Keratinocyte (primary cell): Measurements from ENCODE around the gene RHNO1.

Experiments used
- EZH2 ChIP-seq: IDR thresholded peaks from one replicate; pipeline ENCODE4 v1.6.1; 2012; ENCODE audit warnings: inconsistent platforms, mild to moderate bottlenecking, low read length, moderate library complexity
- TF ChIP-seq, protein P1 (sequence below), 3 experiments: IDR thresholded peaks in 1 of 3; conservative IDR thresholded peaks in 1 of 3; optimal IDR thresholded peaks in 1 of 3; 2 replicates in 2 of 3; 3 replicates in 1 of 3; pipeline versions ENCODE3 to v1.5.1; 2011; ENCODE audit warnings: low read length in 3 of 3, mild to moderate bottlenecking in 3 of 3, moderate library complexity in 2 of 3, control low read depth in 1 of 3, inconsistent platforms in 1 of 3; ENCODE audit not compliant: insufficient read depth in 2 of 3; ENCODE audit errors: extremely low read depth in 1 of 3

GRCh38 chr12:2833327-2833726 is 43.7 kb upstream of the RHNO1 start:
- TF ChIP-seq, protein P1, sequence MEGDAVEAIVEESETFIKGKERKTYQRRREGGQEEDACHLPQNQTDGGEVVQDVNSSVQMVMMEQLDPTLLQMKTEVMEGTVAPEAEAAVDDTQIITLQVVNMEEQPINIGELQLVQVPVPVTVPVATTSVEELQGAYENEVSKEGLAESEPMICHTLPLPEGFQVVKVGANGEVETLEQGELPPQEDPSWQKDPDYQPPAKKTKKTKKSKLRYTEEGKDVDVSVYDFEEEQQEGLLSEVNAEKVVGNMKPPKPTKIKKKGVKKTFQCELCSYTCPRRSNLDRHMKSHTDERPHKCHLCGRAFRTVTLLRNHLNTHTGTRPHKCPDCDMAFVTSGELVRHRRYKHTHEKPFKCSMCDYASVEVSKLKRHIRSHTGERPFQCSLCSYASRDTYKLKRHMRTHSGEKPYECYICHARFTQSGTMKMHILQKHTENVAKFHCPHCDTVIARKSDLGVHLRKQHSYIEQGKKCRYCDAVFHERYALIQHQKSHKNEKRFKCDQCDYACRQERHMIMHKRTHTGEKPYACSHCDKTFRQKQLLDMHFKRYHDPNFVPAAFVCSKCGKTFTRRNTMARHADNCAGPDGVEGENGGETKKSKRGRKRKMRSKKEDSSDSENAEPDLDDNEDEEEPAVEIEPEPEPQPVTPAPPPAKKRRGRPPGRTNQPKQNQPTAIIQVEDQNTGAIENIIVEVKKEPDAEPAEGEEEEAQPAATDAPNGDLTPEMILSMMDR (optimal IDR thresholded peaks at IDR 0.05 in 1 of 3, IDR thresholded peaks at IDR 0.05 in 1 of 3, conservative IDR thresholded peaks at IDR 0.05 in 1 of 3; ENCODE audit: extremely low read depth in 1 of 3, insufficient read depth in 2 of 3, low read length in 3 of 3): no peak
- no peak for TF ChIP-seq EZH2
